GM12892 (cell line): ENCODE measurements around the gene UBA5.

Source experiments
- POLR2A ChIP-seq: IDR thresholded peaks from 2 replicates; pipeline ENCODE4 v1.6.1; 2011; ENCODE audit warnings: low read depth, low read length, control low read depth
- POLR2AphosphoS5 ChIP-seq: IDR thresholded peaks from 2 replicates; pipeline ENCODE4 v1.6.1; 2011; ENCODE audit warnings: low read depth, low read length, control low read depth

GRCh38 chr3:132665230-132665745 lies 5.2 kb downstream of the UBA5 start:
- TF ChIP-seq POLR2AphosphoS5 = no peak
- TF ChIP-seq POLR2A = no peak
